K562 (cell line): ENCODE measurements around the gene DYSF. TPM values are rescaled to one million over a fixed set of nuclear protein-coding genes. Genes with fewer than 3 reads are reported as not detected.
A peak's percentile ranks its signal among the peaks of the same experiment; 100 is the strongest.

Experiments
- ATAC-seq: fragments of 200-7000 bp; cut with Tn5 transposase; 3 replicates; pipeline ENCODE4 v1.9.1; 2020; ENCODE audit warnings: moderate library complexity
- BruUV-seq: library from RNA; stranded (reverse); fragments of 400-500 nt; replicated peaks from 2 replicates; lab custom pipeline; 2021; lab: Mats Ljungman, UMichigan
- CTCF ChIA-PET: fragments of 300-600 bp; formaldehyde crosslinking; extraction: SDS; loops from one replicate; lab custom pipeline; 2021; ENCODE audit warnings: low intra/inter-chr PET ratio; lab: Yijun Ruan, JAX
- POLR2A ChIA-PET: fragments of 300-600, 350-650 bp; sonication (Branson Sonifier 250); formaldehyde crosslinking; extraction: SDS; loops from one replicate; lab custom pipeline; 2021; ENCODE audit warnings: antibody characterized with exemption, inconsistent platforms; lab: Yijun Ruan, JAX
- DNase-seq, 4 experiments: peaks; one replicate each; pipeline versions ENCODE4 v3.0.0 to v3.0.0-alpha.2; 2011 to 2018; ENCODE audit warnings: low spot score in 3 of 4, mixed read lengths in 3 of 4; ENCODE audit errors: extremely low read depth in 1 of 4
- FAIRE-seq: peaks from 2 replicates; lab custom pipeline; 2011; peaks lifted over from hg19 to GRCh38; lab: Jason Lieb, UNC
- H2AFZ ChIP-seq: 2 replicates; pipeline ENCODE4 v1.6.0; 2011; ENCODE audit warnings: low read depth, low read length, control low read depth, inconsistent platforms
- H3K27ac ChIP-seq: fragments of 200-600 bp; 3 replicates; pipeline ENCODE4 v1.8.0; 2011; ENCODE audit warnings: low read depth, mild to moderate bottlenecking, control low read depth, inconsistent platforms, low read length, moderate library complexity, mixed read lengths; ENCODE audit errors: extremely low read depth
- H3K27me3 ChIP-seq, 2 experiments: fragments of 300-600 bp in 1 of 2; 2 replicates in 1 of 2; 3 replicates in 1 of 2; pipeline versions ENCODE4 v1.6.0 to v1.8.0; 2011; ENCODE audit warnings: inconsistent platforms in 2 of 2, low read length in 2 of 2, mild to moderate bottlenecking in 1 of 2, mixed read lengths in 1 of 2, moderate library complexity in 1 of 2; ENCODE audit not compliant: control insufficient read depth in 2 of 2, insufficient read depth in 2 of 2
- H3K36me3 ChIP-seq: fragments of 300-600 bp; 3 replicates; pipeline ENCODE4 v1.8.0; 2011; ENCODE audit warnings: mild to moderate bottlenecking, low read length, inconsistent platforms; ENCODE audit not compliant: control insufficient read depth, insufficient read depth
- H3K4me1 ChIP-seq, 2 experiments: fragments of 200-600 bp in 1 of 2; replicated peaks in 1 of 2; 2 replicates in 1 of 2; 3 replicates in 1 of 2; pipeline versions ENCODE4 v1.5.1 to v1.8.0; 2011; ENCODE audit warnings: inconsistent platforms in 2 of 2, low read length in 2 of 2, mild to moderate bottlenecking in 1 of 2, mixed read lengths in 1 of 2, moderate library complexity in 1 of 2; ENCODE audit not compliant: control insufficient read depth in 2 of 2, insufficient read depth in 2 of 2
- H3K4me2 ChIP-seq: 2 replicates; pipeline ENCODE4 v1.6.1; 2011; ENCODE audit warnings: low read length, control low read depth, inconsistent platforms, mixed read lengths; ENCODE audit not compliant: insufficient read depth
- H3K4me3 ChIP-seq: fragments of 200-600 bp; sonication (generic), shearing (Covaris generic); 2 replicates; pipeline ENCODE4 v1.5.1; 2016; ENCODE audit warnings: control low read depth, inconsistent platforms
- H3K79me2 ChIP-seq: fragments of 200-600 bp; 3 replicates; pipeline ENCODE4 v1.8.0; 2011; ENCODE audit warnings: low read length, inconsistent platforms; ENCODE audit not compliant: control insufficient read depth, insufficient read depth
- H3K9ac ChIP-seq, 2 experiments: 2 replicates each; pipeline versions ENCODE4 v1.6.0 to v1.6.1; 2011; ENCODE audit warnings: low read depth in 2 of 2, low read length in 2 of 2, control low read depth in 1 of 2, inconsistent platforms in 1 of 2, mild to moderate bottlenecking in 1 of 2, mixed read lengths in 1 of 2; ENCODE audit not compliant: insufficient read depth in 1 of 2
- H3K9me1 ChIP-seq: one replicate; pipeline ENCODE4 v1.6.0; 2011; ENCODE audit warnings: inconsistent platforms, mild to moderate bottlenecking, low read length, moderate library complexity; ENCODE audit not compliant: control insufficient read depth, insufficient read depth
- H3K9me3 ChIP-seq: replicated peaks from 2 replicates; pipeline ENCODE4 v1.5.1; 2011; ENCODE audit warnings: low read depth, low read length, inconsistent platforms; ENCODE audit not compliant: control insufficient read depth, insufficient read depth
- H4K20me1 ChIP-seq: replicated peaks from 2 replicates; pipeline ENCODE4 v1.6.1; 2011; ENCODE audit warnings: low read length, inconsistent platforms, mixed read lengths; ENCODE audit not compliant: control insufficient read depth, insufficient read depth
- DPF2 ChIP-seq: fragments of 450-650 bp; IDR thresholded peaks from 2 replicates; pipeline ENCODE4 v1.6.1; 2016
- KLF16 ChIP-seq: IDR thresholded peaks from 2 replicates; pipeline ENCODE4 v1.6.1; 2016; ENCODE audit warnings: antibody characterized with exemption
- KLF6 ChIP-seq: fragments of 250-450 bp; sonication (Bioruptor Pico); IDR thresholded peaks from 2 replicates; pipeline ENCODE4 v1.4.0; 2020; ENCODE audit warnings: mild to moderate bottlenecking, moderate library complexity, borderline replicate concordance
- NFIC ChIP-seq: fragments of 450-650 bp; IDR thresholded peaks from 2 replicates; pipeline ENCODE4 v1.6.1; 2017; ENCODE audit warnings: mild to moderate bottlenecking, inconsistent platforms
- RB1 ChIP-seq: fragments of 450-650 bp; IDR thresholded peaks from 2 replicates; pipeline ENCODE4 v1.6.1; 2017; ENCODE audit warnings: low read depth, mild to moderate bottlenecking
- SPI1 ChIP-seq: IDR thresholded peaks from 2 replicates; pipeline ENCODE4 v1.6.1; 2011; ENCODE audit warnings: low read depth, low read length, control low read depth, borderline replicate concordance
- WGBS: fragments of 100-300 bp; shearing (Covaris generic); methylation state at CpG from one replicate; pipeline ENCODE4 v1.1.6; 2016; ENCODE audit warnings: low coverage, mixed read lengths; ENCODE audit not compliant: insufficient coverage; ENCODE audit errors: missing lambda C conversion rate; 5-methylcytosine and 5-hydroxymethylcytosine counted together
- in situ Hi-C: fragments of 300-500 bp; cut with MboI; formaldehyde crosslinking; loops from 4 replicates; pipeline ENCODE4 v1.15.0; 2018; ENCODE audit warnings: inconsistent platforms, mixed read lengths
- intact Hi-C: fragments of 100-400 bp; cut with micrococcal nuclease; formaldehyde crosslinking; loops from 2 replicates; pipeline ENCODE4 v1.14.2; 2022
- polyA plus RNA-seq, 8 experiments: library from polyadenylated mRNA; depleted of rRNA in 4 of 8; stranded (reverse) in 5 of 8; unstranded in 3 of 8; fragments of >200 nt; fragmentation: Nextera tagmentation in 2 of 8; fragmentation: Illumina TruSeq in 1 of 8; extraction: Ambion mirVana in 2 of 8; extraction: Trizol in 1 of 8; gene quantifications; 2 replicates each; pipeline versions ENCODE4 v1.2.1 to v1.2.3, GENCODE V29; 2011 to 2014; ENCODE audit warnings: inconsistent platforms in 1 of 8, missing spikeins in 1 of 8
- total RNA-seq, 7 experiments: library from RNA; depleted of rRNA in 6 of 7; stranded (reverse); fragments of >200 nt in 6 of 7; fragmentation: Illumina TruSeq in 2 of 7; extraction: Trizol in 2 of 7; gene quantifications; 2 replicates each; pipeline versions ENCODE4 v1.2.1 to v1.2.3, GENCODE V29; 2011 to 2021; ENCODE audit warnings: low replicate concordance in 1 of 7

The DYSF gene
- total and polyA plus RNA-seq, 9 of the 15 experiments (the other 6 are each of a cell fraction or from before 2014, with no cell fraction given), result 0.01 to 0.80 (median 0.29) TPM

DNA sequence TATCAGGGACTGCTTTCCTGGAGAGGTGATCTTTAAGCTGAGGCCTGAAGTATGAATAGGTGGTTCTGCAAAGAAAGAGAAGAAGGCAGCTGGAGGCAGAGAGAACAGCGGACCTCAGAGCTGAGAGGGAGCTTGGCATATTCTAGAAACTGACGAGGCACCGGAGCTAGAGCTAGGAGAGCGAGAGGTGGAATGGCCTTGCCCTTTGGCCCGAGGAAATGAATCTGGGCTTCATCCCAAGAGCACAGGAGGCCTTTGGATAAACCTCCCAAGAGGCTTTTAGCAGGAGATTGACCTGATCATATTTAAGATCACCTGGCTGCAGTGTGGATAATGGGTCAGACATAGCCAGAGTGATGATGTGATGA, 7.9 kb downstream of the DYSF start:
- no peak overlapping the region for H3K4me2 ChIP-seq
- TF ChIP-seq KLF6 (CRISPR knock-in tag), result no peak
- no peak for TF ChIP-seq KLF16
- TF ChIP-seq DPF2, result no peak
- no peak for TF ChIP-seq SPI1
- CTCF ChIA-PET, result no interaction called here
- BruUV-seq, result no TSS peak
- no peak for DNase-seq
- no peaks in the 10 kb centered on the region for H3K9me1 ChIP-seq
- POLR2A ChIA-PET, result interaction anchor here (0.6 to 0.7 kb wide), 2 partner anchors 11 to 75 kb away, joined by 3 to 6 read pairs; no protein-coding TSS in a partner anchor
- H3K4me3 ChIP-seq, result no peak overlapping the region
- no peaks in the 10 kb centered on the region for H3K36me3 ChIP-seq
- WGBS, result 6% methylated on average over 3 of the region's 5 CpGs
- no peak for FAIRE-seq
- H3K27ac ChIP-seq, result no peak overlapping the region
- peaks cover 9 to 11% of the 10 kb centered on the region in 2 experiments; a peak in 4 of 5 replicates for H3K4me1 ChIP-seq
- ATAC-seq, result no peak
- H4K20me1 ChIP-seq, result no peaks in the 10 kb centered on the region; the same call in 1 of the 2 replicates
- peaks cover 0 to 13% of the 10 kb centered on the region in 2 experiments; a peak in 2 of 5 replicates for H3K27me3 ChIP-seq
- H2AFZ ChIP-seq, result no peak overlapping the region
- in situ Hi-C loops, result no loop called here
- H3K9me3 ChIP-seq, result peaks cover 4% of the 10 kb centered on the region; the same call in 1 of the 2 replicates
- H3K9ac ChIP-seq, result no peak overlapping the region
- H3K79me2 ChIP-seq, result no peaks in the 10 kb centered on the region
- intact Hi-C loops, result loop anchor here (2.0 kb wide), 1 partner anchor 50 kb away; no protein-coding TSS in a partner anchor

DNA sequence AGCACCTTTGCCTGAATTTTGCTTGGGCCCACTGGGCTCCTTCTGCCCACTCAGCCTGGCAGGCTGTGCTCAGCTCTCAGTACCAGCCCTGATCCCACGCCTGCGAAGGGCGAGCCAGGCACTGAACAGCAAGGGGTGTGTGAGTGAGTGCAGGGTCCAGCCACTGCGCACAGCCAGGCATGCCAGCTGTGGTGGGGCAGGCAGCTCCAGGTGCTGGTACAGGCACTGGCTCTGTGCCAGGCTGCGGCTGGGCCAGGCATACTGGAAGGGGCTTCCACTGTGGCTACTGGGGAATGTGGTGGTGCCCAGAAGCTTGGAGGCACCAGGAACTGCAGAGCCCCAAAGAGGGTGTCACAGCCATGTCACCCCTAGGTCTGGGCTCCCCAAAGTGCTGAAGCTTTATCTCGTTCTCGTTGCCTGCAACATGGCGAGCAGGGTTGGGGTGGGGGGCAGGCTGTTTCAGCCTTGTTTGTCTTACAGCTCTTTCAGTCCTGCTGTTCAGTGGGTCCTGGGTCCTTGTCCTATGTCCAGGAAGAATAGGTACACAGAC, 8.8 kb downstream of the DYSF start:
- FAIRE-seq, result no peak
- Histone ChIP-seq H3K36me3 (no peaks in the 10 kb centered on the region), H3K4me3 (no peak overlapping the region), H4K20me1 (no peaks in the 10 kb centered on the region; the same call in 1 of the 2 replicates), H2AFZ (no peak overlapping the region), H3K9me1 (no peaks in the 10 kb centered on the region), H3K27me3 (peaks cover 0 to 19% of the 10 kb centered on the region in 2 experiments; a peak in 2 of 5 replicates), H3K9me3 (peaks cover 4% of the 10 kb centered on the region; the same call in 1 of the 2 replicates), H3K27ac (no peak overlapping the region), H3K79me2 (no peaks in the 10 kb centered on the region), H3K9ac (no peak overlapping the region), H3K4me2 (no peak overlapping the region), H3K4me1 (peaks cover 9 to 15% of the 10 kb centered on the region in 2 experiments; a peak in 4 of 5 replicates)
- intact Hi-C loops, result no loop called here
- TF ChIP-seq RB1 (no peak), NFIC (peak; percentile 49; the same call in 1 of the 2 replicates)
- no peak for ATAC-seq
- ChIA-PET CTCF (no interaction called here), POLR2A (interaction anchor here (0.6 to 0.7 kb wide), 4 partner anchors 12 to 1601 kb away, joined by 3 to 4 read pairs (median 4); no protein-coding TSS in a partner anchor)
- no peak for DNase-seq
- no TSS peak for BruUV-seq
- 10% methylated on average over 5 of the region's 8 CpGs for WGBS
- in situ Hi-C loops, result no loop called here
